ENCODE data around the gene CNOT2.
A peak's percentile ranks its signal among the peaks of the same experiment; 100 is the strongest.

CNOT2 gene, protein sequence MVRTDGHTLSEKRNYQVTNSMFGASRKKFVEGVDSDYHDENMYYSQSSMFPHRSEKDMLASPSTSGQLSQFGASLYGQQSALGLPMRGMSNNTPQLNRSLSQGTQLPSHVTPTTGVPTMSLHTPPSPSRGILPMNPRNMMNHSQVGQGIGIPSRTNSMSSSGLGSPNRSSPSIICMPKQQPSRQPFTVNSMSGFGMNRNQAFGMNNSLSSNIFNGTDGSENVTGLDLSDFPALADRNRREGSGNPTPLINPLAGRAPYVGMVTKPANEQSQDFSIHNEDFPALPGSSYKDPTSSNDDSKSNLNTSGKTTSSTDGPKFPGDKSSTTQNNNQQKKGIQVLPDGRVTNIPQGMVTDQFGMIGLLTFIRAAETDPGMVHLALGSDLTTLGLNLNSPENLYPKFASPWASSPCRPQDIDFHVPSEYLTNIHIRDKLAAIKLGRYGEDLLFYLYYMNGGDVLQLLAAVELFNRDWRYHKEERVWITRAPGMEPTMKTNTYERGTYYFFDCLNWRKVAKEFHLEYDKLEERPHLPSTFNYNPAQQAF

GRCh38 chr12:70242695-70243509 lies at the start of gene CNOT2:
Gene CNOT2 (plus strand): TSS chr12:70243433. CDS start chr12:70278227, 34,794 bp downstream.
- peak; percentile 65 to 86 (median 74) for DNase-seq

DNA sequence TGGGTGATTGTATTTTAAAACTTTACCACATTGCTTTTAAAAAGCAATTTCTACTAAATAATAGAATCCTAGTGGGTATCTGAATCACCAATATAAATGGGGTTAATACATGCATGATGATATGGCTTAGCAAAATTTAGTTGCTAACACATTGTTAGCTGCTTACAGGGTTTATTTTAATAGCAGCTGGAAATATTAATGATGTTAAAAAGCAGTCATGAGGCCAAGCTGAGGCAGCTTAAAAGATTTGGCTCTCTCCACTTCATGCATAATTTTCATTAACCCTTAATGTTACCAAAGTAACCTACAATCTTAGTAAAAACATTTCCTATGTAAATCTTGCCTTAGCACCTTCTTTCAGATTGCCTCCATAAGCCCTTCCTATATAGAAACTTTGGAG lies 49.2 kb upstream of the CNOT2 start:
- no peak for DNase-seq

DNA sequence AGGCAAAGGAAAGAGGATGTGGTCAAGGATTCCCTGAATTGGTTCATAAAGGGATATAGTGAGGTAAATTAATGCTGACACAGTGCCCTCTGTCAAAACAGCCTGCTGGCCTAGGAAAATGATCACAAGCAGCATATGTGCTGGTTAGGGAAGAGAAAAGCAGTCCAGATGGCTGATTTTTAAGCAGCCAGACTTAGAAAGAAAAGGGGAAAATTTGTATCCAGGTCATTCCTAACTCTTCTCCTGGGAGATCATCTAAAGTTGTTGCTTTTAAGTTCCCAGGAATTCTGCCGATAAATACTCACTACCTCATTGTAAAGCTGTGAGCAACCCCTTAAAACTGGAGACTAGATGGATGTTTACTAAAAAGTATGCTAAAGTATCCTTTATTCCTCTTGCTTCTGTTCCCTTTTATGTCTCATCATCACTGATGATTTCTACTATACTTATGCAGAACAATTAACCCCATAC lies 46.4 kb upstream of the CNOT2 start:
- no peak for DNase-seq

DNA sequence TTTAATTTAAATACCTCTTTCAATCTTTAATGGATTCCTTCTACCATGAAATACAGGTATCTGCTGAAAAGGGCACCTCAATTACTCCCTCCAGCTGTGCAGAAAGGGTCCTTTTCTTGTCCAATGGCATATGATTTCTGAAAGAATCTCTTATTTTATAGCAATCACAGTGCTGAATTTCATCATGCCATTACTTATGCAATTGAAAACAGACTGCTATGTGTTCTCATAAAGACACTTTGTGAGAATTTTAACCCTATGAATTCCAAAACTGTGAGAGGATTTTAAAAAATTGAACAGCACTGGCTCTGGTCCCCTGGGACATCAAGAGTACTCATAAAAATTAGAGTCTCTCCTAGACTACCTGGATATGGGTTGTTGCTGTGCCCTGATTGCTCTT lies 45.9 kb upstream of the CNOT2 start:
- DNase-seq = no peak

DNA sequence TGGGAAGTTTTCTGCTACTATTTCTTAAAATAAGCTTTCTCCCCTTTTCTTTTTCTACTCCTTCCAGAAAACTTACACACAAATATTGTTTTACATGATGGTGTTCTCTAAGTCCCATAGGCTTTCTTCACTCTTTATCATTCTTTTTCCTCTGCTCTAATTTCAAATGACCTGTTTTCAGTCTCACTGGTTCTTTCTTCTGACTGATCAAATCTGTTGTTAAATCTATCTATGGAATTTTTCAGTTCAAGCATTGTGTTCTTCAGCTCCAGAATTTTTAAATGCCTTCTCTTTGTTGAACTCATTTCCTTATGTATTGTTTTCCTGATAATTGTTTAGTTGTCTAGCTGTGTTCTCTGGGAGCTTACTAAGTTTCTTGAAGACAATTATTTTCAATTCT lies 29.5 kb upstream of the CNOT2 start:
- DNase-seq = no peak

DNA sequence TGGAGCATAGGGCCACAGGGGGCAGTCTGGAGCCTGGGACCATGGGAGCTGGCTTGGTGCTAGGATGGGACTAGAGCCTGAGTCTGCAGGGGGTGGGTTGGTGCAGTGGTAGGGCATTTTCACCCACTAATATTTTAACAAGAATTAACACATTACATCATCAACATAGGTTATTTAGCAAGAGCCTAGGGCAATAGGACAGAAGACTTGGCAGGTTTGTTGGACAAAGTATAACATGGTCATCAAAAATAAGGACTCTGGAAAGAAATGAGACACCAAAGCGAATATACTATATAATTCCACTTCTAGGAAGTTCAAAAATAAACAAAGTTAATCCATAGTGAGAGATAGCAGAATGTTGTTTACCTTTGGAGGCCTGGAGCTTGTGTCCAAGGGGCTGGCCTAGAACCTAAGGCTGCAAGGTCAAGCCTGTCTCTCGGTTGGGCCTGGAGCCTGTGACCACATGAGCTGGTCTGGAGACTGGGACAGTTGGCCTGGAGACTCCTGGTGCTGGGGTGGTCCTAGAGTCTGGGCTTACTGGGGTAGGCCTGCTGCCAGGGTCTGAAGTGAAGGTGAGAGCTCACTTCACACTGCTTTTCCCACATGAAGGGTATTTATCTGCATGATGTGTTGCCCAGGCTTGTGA lies 28.1 kb upstream of the CNOT2 start:
- no peak for DNase-seq

DNA sequence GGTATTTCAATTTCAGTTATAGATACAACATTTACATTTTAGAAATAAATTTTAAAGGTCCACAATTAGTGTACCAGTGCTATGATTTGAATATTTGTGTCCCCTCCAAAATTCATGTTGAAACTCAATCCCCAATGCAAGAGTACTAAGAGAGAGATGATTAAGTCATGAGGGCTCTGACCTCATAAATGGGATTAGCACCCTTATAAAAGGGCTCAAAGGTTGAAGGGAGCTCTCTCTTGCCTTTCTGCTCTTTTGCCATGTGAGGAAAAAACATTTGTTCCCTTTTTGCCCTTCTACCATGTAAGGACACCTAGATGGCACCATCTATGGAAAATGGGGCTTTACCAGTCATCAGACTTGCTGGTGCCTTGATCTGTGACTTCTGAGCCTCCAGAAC lies 25.8 kb upstream of the CNOT2 start:
- no peak for DNase-seq

DNA sequence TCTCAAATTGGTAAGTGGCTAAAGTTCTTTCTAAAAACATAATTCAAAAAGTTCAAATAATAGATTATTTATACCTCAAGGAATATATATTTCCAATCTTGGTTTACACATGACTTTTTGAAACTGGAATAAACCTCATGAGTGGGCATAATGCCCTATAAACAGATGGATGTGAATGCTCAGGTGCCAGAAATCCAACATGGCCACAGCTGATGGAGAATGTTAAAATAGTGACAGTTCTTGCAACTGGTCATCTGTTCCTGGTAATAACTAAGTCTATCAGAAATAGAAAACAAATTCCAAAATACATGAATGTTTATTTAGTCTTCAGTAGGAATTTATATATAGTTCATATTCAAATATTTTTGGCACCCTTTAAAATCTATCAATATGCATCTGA lies 21.6 kb upstream of the CNOT2 start:
- no peak for DNase-seq

GRCh38 chr12:70227911-70228310 lies 15.3 kb upstream of the CNOT2 start:
- no peak for DNase-seq

DNA sequence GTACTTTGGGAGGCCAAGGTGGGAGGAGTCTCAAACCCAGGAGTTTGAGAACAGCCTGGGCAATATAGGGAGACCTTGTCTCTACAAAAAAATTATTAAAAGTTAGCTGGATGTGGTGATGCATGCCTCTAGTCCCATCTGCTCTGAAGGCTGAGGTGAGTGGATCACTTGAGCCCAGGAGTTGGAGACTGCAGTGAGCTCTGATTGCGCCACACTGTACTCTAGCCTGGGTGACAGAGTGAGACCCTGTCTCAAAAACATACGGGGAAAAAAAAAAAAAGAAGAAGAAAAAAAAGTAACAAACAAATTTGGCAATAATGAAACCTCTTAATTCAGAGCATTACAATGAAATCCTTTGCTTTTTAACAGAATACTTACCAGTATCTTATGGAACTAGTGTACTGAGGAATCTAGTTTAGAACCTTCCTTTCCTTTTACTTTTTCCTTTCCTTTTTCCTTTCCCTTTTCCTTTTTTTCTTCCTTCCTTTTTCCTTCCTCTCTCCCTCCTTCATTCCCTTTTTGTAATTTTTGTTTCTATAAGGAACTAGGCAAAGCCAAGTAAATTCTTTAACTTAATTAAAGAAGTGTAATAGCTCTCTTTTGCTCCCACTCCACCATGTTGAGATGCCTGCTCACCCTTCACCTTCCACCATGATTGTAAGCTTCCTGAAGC lies 12.2 kb upstream of the CNOT2 start:
- DNase-seq = no peak

DNA sequence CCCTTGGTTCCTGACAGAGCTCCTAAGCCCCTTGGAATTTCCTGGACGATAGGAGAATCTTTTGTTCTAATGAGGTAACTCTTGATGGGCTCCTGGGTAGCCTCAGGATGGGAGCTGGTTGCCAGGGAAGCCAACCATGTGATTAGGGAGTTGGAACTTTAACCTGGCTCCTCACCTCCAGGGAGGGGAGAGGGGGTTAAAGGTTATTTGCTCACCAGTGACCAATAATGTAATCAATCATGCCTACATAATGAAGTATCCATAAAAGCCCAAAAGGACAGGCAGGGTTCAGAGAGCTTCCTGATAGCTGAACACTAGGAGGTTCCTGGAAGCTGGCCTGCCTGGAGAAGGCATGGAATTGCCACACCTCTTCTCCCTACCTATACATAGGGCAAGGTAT lies 6.2 kb upstream of the CNOT2 start:
- no peak for DNase-seq

DNA sequence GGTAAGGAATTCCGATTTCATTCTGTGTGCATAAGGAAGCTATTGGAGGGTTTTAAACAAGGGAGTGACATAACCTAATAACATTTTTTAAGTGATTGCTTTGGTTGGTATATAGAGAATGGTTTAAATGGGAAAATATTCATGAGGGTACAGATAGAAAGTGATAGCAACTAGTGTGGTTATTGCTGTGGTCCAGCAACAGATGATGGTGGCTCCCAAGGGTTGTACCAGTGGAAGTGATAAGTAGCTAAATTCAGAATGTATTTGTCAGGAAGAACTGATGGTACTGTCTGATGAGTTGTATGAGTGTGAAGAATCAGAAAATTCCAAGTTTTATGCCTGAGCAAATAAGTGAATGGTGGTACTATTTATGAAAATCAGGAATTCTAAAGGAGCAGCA lies 2.6 kb upstream of the CNOT2 start:
- no peak for DNase-seq

- DNase-seq = no peak
Observed at GRCh38 chr12:70241845-70242244, 1.4 kb upstream of the CNOT2 start.

DNA sequence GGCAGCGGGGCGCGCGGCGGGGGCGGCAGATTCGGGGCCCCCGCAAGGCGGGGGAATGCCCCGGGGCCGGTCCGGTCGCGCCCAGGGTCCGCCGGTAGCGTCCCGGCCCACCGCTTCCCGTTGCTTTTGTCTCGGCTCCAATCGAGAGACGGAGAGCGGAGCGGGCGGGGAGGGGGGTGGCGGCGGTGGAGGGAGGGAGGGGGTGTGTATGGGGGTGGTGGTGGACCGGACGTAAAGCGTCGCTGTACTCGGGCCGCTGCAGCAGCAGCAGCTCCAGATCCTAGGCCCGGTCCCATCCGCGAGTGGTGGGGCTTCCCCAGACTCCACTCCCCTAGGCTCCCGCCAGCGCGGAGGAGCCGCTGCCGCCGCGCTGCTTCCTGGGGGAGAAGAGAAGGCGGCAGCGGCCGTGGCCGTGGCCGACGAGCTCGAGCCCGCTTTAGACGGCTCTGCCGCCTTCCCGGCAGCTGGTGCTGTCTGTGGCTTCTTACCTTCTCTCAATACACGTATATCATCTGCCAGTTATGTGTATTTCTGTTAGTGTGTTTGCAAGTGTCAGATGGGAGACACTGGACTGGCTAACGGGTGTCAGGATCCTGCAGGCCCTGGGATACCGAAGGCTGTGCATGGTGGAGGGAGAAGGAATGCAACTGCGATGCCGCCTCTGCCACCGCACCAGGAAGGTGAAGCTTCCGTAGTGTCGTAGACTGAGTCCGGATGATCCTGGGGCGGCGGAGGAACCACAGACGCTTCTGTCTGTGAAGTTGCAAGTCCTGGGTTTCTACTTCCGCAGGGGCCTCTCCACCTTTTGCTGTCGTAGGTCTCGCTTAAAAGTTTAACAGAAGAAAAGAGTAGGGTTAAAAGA lies 508 bp downstream of the CNOT2 start:
- peak; percentile 34 to 73 (median 57) for DNase-seq

- no peak for DNase-seq
Observed at GRCh38 chr12:70244409-70244808, 1.2 kb downstream of the CNOT2 start.

GRCh38 chr12:70245458-70245857 lies 2.2 kb downstream of the CNOT2 start:
- no peak for DNase-seq

DNA sequence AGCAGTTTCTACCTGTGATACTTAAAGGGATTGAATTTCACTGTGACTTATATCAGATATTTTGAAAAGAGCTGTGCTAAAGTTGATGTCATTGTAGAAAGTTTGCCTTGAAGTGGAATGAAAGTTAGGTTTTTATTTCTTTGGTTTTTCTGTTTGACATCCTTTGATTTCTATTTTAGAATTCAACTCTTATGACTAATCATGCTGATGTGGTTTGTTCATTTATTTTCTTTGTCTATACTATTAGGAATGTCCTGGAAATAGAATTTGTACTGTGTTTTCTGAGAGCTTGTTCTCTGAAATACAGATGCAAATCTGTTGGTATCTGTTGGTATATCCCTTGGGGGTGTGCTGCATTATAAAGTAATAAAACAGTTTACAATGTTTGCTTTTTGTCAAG lies 3.3 kb downstream of the CNOT2 start:
- no peak for DNase-seq

DNA sequence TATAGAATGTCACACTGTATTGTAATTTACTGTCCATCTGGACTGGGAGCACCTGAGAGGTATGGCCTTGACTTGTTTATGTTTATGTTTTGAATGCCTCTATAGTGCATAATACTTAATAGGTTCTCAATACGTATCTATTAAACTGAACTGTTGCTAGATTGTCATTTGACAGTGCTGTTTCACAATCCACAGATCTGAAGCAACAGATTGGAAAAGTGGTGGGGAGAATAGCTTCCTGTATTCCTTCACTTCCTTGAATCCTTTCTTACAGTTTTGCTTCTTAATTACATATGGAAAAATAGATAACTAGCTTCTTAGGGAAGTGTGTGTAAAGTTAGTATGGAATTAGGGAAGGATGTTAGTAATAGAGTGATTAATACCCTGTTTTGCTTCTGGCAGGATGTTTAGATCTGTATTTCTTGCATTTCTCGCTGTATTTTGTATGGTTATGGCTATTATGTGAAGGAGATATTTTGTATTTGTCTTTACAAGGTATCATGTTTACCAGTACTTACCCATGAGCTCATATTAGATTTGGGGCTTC lies 4.5 kb downstream of the CNOT2 start:
- DNase-seq = no peak

- no peak for DNase-seq
Observed at GRCh38 chr12:70248876-70249275, 5.6 kb downstream of the CNOT2 start.

GRCh38 chr12:70249903-70250302 lies 6.7 kb downstream of the CNOT2 start:
- DNase-seq = no peak

DNA sequence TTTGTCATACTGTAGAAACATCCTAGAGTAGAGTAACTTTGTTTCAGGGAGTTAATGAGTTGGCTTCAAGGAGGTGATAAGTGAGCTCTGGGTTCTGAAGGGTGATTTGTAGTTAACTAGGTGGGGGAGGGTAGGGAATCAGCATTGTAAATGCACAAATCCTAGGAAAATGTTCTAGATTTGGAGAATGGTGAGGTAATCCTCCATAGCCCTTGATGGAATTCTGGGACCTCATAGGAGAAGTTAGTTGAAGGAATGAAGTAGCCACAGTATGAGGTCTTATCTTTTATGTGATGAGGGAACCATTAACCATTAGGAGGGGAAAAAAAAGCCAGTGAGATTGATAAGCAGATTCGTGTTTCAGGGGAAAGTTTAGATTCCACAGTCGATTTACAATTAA lies 8.0 kb downstream of the CNOT2 start:
- no peak for DNase-seq
